Liver (tissue), 9 donors: Measurements from ENCODE around the gene MATN4. TPM values are rescaled to one million over a fixed set of nuclear protein-coding genes. Genes with fewer than 3 reads are reported as not detected.

Experiments used
- DNase-seq: peaks from one replicate; pipeline ENCODE4 v3.0.0-alpha.2; 2017; ENCODE audit warnings: low spot score
- H3K27ac ChIP-seq, 2 donors: one replicate each; pipeline ENCODE4 v1.7.0; 2013; ENCODE audit warnings: inconsistent platforms in 2 of 2, low read length in 2 of 2, control low read depth in 1 of 2, low read depth in 1 of 2, mild to moderate bottlenecking in 1 of 2
- H3K27me3 ChIP-seq, 4 donors: one replicate each; pipeline versions ENCODE4 v1.6.1 to v1.7.0; 2013; ENCODE audit warnings: low read length in 3 of 4, inconsistent platforms in 1 of 4, mild to moderate bottlenecking in 1 of 4, moderate library complexity in 1 of 4; ENCODE audit not compliant: control insufficient read depth in 4 of 4, insufficient read depth in 4 of 4
- H3K36me3 ChIP-seq, 4 donors: one replicate each; pipeline versions ENCODE4 v1.6.1 to v1.7.0; 2013; ENCODE audit warnings: low read length in 3 of 4, mild to moderate bottlenecking in 3 of 4, low read depth in 1 of 4, moderate library complexity in 1 of 4; ENCODE audit not compliant: control insufficient read depth in 4 of 4, insufficient read depth in 3 of 4
- H3K4me1 ChIP-seq, 4 donors: one replicate each; pipeline versions ENCODE4 v1.6.1 to v1.7.0; 2013; ENCODE audit warnings: low read length in 3 of 4, mild to moderate bottlenecking in 3 of 4, moderate library complexity in 1 of 4; ENCODE audit not compliant: control insufficient read depth in 4 of 4, insufficient read depth in 4 of 4
- H3K4me3 ChIP-seq, 3 donors: one replicate each; pipeline versions ENCODE4 v1.6.1 to v1.7.0; 2013; ENCODE audit warnings: low read length in 3 of 3, control low read depth in 1 of 3, low read depth in 1 of 3, mild to moderate bottlenecking in 1 of 3
- H3K9ac ChIP-seq, 2 donors: one replicate each; pipeline ENCODE4 v1.7.0; 2013; ENCODE audit warnings: low read length in 2 of 2, mild to moderate bottlenecking in 2 of 2, moderate library complexity in 2 of 2, control low read depth in 1 of 2, low read depth in 1 of 2
- H3K9me3 ChIP-seq, 4 donors: one replicate each; pipeline versions ENCODE4 v1.6.1 to v1.7.0; 2013; ENCODE audit warnings: low read length in 3 of 4; ENCODE audit not compliant: control insufficient read depth in 4 of 4
- EGR1 ChIP-seq, 2 donors: IDR thresholded peaks; 2 replicates each; pipeline ENCODE4 v1.6.1; 2016 to 2018; ENCODE audit warnings: antibody characterized with exemption in 2 of 2, low read depth in 2 of 2
- FOXA1 ChIP-seq: IDR thresholded peaks from 2 replicates; pipeline ENCODE4 v1.6.1; 2016; ENCODE audit warnings: antibody characterized with exemption
- FOXA2 ChIP-seq: IDR thresholded peaks from 2 replicates; pipeline ENCODE4 v1.6.1; 2016; ENCODE audit warnings: antibody characterized with exemption
- GABPA ChIP-seq, 2 donors: IDR thresholded peaks in 1 of 2; conservative IDR thresholded peaks in 1 of 2; 2 replicates each; pipeline ENCODE4 v1.6.1; 2016; ENCODE audit warnings: antibody characterized with exemption in 2 of 2, mild to moderate bottlenecking in 1 of 2, moderate library complexity in 1 of 2
- HNF4A ChIP-seq, 2 donors: conservative IDR thresholded peaks; 2 replicates each; pipeline ENCODE4 v1.6.1; 2016; ENCODE audit warnings: antibody characterized with exemption in 2 of 2, mild to moderate bottlenecking in 2 of 2
- HNF4G ChIP-seq: IDR thresholded peaks from 2 replicates; pipeline ENCODE4 v1.6.1; 2016; ENCODE audit warnings: antibody characterized with exemption
- JUND ChIP-seq, 2 donors: IDR thresholded peaks; 2 replicates each; pipeline ENCODE4 v1.6.1; 2016; ENCODE audit warnings: antibody characterized with exemption in 2 of 2
- NR2F2 ChIP-seq: IDR thresholded peaks from 2 replicates; pipeline ENCODE4 v1.6.1; 2016; ENCODE audit warnings: antibody characterized with exemption
- RAD21 ChIP-seq, 2 donors: IDR thresholded peaks; 2 replicates each; pipeline ENCODE4 v1.6.1; 2016; ENCODE audit warnings: antibody characterized with exemption in 2 of 2, mild to moderate bottlenecking in 2 of 2
- RXRA ChIP-seq, 2 donors: IDR thresholded peaks; 2 replicates each; pipeline ENCODE4 v1.6.1; 2017 to 2018; ENCODE audit warnings: antibody characterized with exemption in 2 of 2, mild to moderate bottlenecking in 1 of 2
- SP1 ChIP-seq: IDR thresholded peaks from 2 replicates; pipeline ENCODE4 v1.6.1; 2018; ENCODE audit warnings: antibody characterized with exemption, mild to moderate bottlenecking
- TAF1 ChIP-seq: conservative IDR thresholded peaks from 2 replicates; pipeline ENCODE4 v1.6.1; 2016; ENCODE audit warnings: antibody characterized with exemption, mild to moderate bottlenecking
- YY1 ChIP-seq: IDR thresholded peaks from 2 replicates; pipeline ENCODE4 v1.6.1; 2016; ENCODE audit warnings: antibody characterized with exemption, mild to moderate bottlenecking
- WGBS: extraction: QIAGEN DNeasy Blood & Tissue Kit; methylation state at CpG from one replicate; pipeline ENCODE4 v1.1.7; 2013; 5-methylcytosine and 5-hydroxymethylcytosine counted together
- polyA plus RNA-seq, 2 donors: library from polyadenylated mRNA; stranded (reverse) in 1 of 2; unstranded in 1 of 2; fragments of 200-250 nt in 1 of 2; fragments of >200 nt in 1 of 2; fragmentation: Nextera tagmentation in 1 of 2; extraction: Ambion mirVana in 1 of 2; gene quantifications; one replicate each; pipeline versions ENCODE4 v1.2.1 to v1.2.3, GENCODE V29; 2013 to 2015
- total RNA-seq, 2 donors: library from RNA; depleted of rRNA; stranded (reverse); fragments of >200 nt; gene quantifications; one replicate each; pipeline ENCODE4 v1.2.3, GENCODE V29; 2014
- TF ChIP-seq, protein P1 (sequence below): IDR thresholded peaks from 2 replicates; pipeline ENCODE4 v1.6.1; 2016; ENCODE audit warnings: antibody characterized with exemption, mild to moderate bottlenecking
- TF ChIP-seq, protein P2 (sequence below): IDR thresholded peaks from 2 replicates; pipeline ENCODE4 v1.6.1; 2016; ENCODE audit warnings: antibody characterized with exemption
- TF ChIP-seq, protein P3 (sequence below): fragments of 150-350 bp; IDR thresholded peaks from 2 replicates; pipeline ENCODE4 v1.5.1; 2017; ENCODE audit warnings: improper control_type of control experiment, low read depth, low read length; ENCODE audit not compliant: missing input control
- TF ChIP-seq, protein P4 (sequence below): IDR thresholded peaks from 2 replicates; pipeline ENCODE4 v1.6.1; 2016; ENCODE audit warnings: antibody characterized with exemption
- TF ChIP-seq, protein P5 (sequence below): IDR thresholded peaks from 2 replicates; pipeline ENCODE4 v1.6.1; 2016; ENCODE audit warnings: antibody characterized with exemption
- donor health status: healthy.
- donor health status: healthy.
- donor health status: healthy.
- donor health status: healthy.
- donor health status: healthy.

MATN4 gene
- total and polyA plus RNA-seq, 4 donors, result 0.05 TPM; not detected in 3

DNA sequence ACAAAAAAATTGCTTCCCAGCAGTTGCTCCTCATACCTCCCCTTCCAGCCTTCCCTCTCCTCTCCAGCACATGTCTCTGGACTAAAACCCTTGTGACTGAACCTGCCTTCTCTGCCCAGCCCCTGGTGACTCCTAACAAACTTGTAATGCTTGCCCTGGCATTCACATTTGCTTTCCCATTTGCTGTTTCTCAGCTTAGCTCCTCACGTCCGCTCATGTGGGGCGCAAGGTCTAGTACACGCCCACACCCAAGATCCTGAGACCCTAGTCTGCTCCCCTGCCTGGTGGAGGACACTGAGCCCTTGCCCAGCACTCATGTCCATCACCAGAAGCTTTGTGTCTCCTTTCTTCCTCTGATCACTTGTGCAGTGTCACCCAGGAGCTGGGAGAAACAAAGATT, 19.7 kb downstream of the MATN4 start (continued):
- TF ChIP-seq, protein P1, sequence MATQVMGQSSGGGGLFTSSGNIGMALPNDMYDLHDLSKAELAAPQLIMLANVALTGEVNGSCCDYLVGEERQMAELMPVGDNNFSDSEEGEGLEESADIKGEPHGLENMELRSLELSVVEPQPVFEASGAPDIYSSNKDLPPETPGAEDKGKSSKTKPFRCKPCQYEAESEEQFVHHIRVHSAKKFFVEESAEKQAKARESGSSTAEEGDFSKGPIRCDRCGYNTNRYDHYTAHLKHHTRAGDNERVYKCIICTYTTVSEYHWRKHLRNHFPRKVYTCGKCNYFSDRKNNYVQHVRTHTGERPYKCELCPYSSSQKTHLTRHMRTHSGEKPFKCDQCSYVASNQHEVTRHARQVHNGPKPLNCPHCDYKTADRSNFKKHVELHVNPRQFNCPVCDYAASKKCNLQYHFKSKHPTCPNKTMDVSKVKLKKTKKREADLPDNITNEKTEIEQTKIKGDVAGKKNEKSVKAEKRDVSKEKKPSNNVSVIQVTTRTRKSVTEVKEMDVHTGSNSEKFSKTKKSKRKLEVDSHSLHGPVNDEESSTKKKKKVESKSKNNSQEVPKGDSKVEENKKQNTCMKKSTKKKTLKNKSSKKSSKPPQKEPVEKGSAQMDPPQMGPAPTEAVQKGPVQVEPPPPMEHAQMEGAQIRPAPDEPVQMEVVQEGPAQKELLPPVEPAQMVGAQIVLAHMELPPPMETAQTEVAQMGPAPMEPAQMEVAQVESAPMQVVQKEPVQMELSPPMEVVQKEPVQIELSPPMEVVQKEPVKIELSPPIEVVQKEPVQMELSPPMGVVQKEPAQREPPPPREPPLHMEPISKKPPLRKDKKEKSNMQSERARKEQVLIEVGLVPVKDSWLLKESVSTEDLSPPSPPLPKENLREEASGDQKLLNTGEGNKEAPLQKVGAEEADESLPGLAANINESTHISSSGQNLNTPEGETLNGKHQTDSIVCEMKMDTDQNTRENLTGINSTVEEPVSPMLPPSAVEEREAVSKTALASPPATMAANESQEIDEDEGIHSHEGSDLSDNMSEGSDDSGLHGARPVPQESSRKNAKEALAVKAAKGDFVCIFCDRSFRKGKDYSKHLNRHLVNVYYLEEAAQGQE, result no peak
- TF ChIP-seq HNF4G, result no peak
- TF ChIP-seq RAD21 (IDR thresholded peaks at IDR 0.05), result no peak
- TF ChIP-seq EGR1 (IDR thresholded peaks at IDR 0.05; ENCODE audit: low read depth in 2 of 2), result no peak
- TF ChIP-seq NR2F2, result no peak
- TF ChIP-seq, protein P2, sequence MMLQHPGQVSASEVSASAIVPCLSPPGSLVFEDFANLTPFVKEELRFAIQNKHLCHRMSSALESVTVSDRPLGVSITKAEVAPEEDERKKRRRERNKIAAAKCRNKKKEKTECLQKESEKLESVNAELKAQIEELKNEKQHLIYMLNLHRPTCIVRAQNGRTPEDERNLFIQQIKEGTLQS, result no peak
- TF ChIP-seq JUND (IDR thresholded peaks at IDR 0.05), result no peak

DNA sequence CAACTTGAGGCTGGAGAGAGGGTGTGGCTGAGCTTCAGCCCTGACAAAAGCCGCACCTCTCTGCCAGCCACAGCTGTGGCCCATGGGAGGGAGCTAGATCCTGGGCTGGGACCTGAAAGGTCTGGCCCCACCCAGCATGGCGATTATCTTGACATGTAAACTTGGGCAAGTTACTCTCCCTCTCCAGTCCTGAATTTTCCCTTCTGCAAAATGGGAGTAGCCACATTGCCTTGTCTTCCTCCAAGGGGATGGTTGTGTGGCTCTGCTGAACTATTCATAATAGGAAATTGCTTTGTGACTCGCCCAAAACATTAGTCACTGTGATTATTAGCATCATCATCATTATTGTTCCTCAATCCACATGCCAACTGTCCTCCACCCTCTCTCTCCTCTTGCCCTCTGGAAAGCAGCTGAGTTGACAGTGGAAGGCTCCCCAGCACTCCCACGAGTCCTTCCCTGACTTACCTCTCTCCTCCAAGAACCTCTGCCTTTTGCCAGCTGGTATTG, 24.5 kb downstream of the MATN4 start:
- H3K27ac ChIP-seq, result no peak overlapping the region
- no peak for DNase-seq
- H3K9ac ChIP-seq, result no peak overlapping the region
- H3K36me3 ChIP-seq, result no peaks in the 10 kb centered on the region
- H3K9me3 ChIP-seq, result no peaks in the 10 kb centered on the region
- H3K4me1 ChIP-seq, result no peaks in the 10 kb centered on the region
- TF ChIP-seq, protein P3, sequence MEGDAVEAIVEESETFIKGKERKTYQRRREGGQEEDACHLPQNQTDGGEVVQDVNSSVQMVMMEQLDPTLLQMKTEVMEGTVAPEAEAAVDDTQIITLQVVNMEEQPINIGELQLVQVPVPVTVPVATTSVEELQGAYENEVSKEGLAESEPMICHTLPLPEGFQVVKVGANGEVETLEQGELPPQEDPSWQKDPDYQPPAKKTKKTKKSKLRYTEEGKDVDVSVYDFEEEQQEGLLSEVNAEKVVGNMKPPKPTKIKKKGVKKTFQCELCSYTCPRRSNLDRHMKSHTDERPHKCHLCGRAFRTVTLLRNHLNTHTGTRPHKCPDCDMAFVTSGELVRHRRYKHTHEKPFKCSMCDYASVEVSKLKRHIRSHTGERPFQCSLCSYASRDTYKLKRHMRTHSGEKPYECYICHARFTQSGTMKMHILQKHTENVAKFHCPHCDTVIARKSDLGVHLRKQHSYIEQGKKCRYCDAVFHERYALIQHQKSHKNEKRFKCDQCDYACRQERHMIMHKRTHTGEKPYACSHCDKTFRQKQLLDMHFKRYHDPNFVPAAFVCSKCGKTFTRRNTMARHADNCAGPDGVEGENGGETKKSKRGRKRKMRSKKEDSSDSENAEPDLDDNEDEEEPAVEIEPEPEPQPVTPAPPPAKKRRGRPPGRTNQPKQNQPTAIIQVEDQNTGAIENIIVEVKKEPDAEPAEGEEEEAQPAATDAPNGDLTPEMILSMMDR, result no peak
- TF ChIP-seq RXRA (IDR thresholded peaks at IDR 0.05) (no peak), HNF4G (no peak), FOXA2 (no peak), NR2F2 (no peak), TAF1 (no peak), HNF4A (conservative IDR thresholded peaks at IDR 0.05) (no peak), JUND (IDR thresholded peaks at IDR 0.05) (no peak), EGR1 (IDR thresholded peaks at IDR 0.05; ENCODE audit: low read depth in 2 of 2) (no peak), YY1 (no peak), SP1 (no peak), GABPA (IDR thresholded peaks at IDR 0.05 in 1 of 2, conservative IDR thresholded peaks at IDR 0.05 in 1 of 2) (no peak), FOXA1 (no peak), RAD21 (IDR thresholded peaks at IDR 0.05) (no peak)
- TF ChIP-seq, protein P2, result no peak
- TF ChIP-seq, protein P4, sequence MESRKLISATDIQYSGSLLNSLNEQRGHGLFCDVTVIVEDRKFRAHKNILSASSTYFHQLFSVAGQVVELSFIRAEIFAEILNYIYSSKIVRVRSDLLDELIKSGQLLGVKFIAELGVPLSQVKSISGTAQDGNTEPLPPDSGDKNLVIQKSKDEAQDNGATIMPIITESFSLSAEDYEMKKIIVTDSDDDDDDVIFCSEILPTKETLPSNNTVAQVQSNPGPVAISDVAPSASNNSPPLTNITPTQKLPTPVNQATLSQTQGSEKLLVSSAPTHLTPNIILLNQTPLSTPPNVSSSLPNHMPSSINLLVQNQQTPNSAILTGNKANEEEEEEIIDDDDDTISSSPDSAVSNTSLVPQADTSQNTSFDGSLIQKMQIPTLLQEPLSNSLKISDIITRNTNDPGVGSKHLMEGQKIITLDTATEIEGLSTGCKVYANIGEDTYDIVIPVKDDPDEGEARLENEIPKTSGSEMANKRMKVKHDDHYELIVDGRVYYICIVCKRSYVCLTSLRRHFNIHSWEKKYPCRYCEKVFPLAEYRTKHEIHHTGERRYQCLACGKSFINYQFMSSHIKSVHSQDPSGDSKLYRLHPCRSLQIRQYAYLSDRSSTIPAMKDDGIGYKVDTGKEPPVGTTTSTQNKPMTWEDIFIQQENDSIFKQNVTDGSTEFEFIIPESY, result no peak
- TF ChIP-seq, protein P1, result no peak
- TF ChIP-seq, protein P5, sequence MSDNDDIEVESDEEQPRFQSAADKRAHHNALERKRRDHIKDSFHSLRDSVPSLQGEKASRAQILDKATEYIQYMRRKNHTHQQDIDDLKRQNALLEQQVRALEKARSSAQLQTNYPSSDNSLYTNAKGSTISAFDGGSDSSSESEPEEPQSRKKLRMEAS, result no peak
- H3K27me3 ChIP-seq, result no peaks in the 10 kb centered on the region
- 52% methylated on average over 4 of the region's 4 CpGs for WGBS
- no peak overlapping the region for H3K4me3 ChIP-seq
